ENCODE data around the gene KRTCAP2.
"Not testable (repeated sequence)": the region's sequence is repeated elsewhere in the genome, so short reads cannot be mapped to it uniquely, and the experiment has no call there.

KRTCAP2 gene

DNA sequence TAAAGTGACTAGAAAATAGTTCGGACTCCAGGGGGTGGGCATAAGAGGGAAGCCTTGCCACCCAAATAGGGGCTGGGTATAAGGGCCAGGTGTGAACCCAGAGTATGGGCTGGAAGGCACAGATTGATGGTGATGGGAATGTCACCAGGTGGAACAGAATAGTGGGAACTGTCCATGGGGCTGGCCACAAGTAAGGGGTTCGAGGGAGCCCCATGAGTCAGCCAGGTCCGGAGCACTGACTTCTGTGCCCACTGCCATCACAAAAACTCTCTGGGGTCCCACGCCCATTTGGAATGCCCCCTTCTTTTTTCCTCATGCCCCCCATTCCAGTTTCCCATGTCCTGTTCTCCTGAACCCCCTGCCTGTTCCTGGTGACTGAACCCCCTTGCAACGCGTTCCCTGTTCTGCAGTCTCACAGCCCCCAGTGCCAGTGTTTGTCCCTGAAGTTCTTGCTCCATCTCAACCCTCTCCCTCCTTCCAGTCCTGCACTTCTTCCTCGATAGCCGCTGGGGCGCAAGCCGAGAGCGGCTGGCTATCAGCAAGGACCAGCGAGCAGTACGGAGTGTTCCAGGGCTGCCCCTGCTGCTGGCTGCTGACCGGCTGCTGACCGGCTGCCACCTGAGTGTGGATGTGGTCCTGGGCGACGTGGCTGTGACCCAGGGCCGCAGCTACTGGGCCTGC, 8.4 kb upstream of the KRTCAP2 start:
- DNase-seq: no peak

DNA sequence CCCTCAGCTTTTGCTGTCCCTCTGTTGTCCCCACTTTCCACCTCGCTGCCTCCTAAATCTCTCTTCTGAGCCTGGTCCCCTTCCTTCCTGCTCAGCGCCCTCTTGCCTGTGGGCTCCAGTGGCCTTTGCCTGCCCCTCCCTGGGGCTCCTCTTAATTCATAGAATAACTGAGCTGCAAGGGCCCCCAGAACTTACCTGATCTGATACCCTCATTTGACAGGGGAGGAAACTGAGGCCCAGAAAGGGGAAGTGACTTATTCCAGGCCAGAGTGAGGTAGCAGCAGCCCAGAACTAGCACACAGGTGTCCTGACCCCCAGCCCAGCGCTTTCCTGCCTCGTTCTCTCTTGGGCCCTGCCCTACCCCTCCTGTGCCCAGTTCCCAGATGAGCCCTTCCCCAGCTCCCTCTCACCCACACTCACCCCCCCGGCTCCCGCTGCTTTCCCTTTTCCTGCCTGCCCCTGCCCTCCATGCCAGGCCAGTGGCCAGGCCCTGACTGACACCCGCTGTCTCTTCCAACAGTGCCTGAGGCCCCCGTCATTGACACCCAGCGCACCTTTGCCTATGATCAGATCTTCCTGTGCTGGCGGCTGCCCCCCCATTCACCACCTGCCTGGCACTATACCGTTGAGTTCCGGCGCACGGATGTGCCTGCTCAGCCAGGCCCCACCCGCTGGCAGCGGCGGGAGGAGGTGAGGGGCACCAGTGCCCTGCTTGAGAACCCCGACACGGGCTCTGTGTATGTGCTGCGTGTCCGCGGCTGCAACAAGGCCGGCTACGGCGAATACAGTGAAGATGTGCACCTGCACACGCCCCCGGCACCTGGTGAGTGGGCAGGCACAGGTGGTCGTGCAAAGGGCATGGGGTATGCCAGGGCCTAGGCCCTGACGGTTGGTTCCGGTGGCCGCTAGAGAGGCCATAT, 6.3 kb upstream of the KRTCAP2 start:
- no peak for DNase-seq

DNA sequence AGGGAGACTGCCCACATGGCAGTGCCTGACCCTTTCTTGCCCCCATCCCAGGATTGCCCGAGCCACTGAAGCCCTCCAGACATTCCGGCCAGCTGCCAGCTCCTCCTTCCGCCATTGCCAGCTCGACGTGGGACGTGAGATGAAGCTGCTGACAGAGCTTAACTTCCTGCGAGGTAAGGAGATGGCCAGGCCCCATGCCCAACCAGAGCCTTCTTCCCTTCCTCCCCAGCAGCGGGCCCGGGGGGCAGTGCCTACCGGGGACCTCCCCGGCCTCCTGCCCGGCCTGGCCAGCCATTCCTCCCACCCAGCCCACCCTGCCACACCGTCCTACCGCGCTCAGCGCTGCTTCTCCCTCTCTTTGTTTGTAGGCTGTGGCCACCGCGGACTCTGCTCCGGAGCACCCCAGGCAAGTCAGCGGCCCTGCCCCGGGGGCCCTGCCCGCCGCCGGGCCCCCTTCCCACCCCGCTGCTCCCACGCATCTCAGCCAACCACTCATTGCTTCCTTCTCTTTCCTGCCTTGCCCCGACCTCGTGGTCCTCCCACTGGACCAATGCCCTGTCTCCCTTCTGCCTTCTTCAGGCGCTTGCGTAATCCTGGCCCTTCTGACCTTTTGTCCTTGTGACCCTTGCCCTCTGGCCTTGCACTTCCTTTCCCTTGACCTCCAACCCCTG, 5.5 kb upstream of the KRTCAP2 start:
- no peak for DNase-seq

DNA sequence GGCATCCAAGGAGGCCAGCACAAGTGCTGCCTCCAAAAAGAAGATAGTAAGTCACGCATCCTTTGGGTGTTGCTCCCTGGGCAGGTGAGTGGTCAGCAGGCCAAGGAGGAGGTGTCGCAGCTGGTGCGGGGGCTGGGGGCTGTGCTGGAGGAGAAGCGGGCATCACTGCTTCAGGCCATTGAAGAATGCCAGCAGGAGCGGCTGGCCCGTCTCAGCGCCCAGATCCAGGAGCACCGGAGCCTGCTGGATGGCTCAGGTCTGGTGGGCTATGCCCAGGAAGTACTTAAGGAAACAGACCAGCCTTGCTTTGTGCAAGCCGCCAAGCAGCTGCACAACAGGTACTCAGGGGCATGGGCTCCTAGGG, 4.8 kb upstream of the KRTCAP2 start:
- DNase-seq: no peak

DNA sequence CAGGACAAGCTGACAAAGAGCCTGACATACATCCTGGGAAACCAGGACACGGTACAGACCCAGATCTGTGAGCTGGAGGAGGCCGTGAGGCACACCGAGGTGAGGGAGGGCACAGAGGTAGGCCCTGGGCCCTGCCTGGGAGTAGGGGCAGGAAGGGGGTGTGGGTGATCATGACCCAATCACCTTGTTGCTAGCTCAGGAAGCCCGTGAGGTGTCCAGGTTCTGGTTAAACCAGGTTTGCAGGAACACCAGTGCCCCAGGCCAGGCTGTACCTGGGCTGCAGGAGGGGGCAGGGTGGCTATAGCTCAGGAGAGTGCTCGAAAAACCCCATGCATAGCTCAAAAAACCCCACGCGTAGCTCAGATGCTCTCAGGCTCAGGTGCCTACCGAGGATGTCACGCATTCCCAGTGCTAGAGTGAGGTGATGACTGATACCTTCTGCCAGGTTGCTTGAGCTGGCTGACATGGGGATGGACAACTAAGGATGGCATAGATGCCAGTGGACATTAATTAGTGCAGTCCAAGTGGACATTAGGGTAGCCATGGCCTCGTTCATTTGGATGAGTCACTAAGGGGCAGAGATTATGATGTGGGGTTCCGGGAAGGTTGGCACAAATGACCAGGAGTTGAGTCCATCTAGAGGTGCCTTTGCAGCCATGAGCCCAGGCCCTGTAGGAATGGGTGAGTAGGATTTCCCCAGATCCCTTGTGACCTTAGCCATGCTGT, 4.3 kb upstream of the KRTCAP2 start:
- DNase-seq: no peak

DNA sequence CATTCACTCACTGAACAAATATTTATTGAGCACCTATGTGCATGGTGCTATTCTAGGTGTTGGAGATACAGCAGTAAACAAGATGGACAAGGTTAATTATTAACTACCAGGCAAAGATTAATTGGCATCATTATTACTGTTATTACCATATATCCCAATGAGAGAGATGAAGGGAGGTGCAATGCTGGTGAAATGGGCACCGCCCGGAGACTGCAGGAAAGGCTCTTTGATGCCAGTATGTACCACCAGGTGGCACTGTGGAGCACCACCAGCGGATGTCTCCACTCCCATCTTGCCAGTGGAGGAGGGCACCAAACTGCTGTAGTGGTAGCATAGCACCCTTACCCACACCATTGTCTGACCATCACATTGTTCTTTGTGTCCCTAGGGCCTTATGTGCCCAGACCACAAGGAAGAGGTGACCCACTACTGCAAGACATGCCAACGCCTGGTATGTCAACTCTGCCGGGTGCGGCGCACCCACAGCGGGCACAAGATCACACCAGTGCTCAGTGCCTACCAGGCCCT, 3.5 kb upstream of the KRTCAP2 start:
- DNase-seq: peak; percentile 46

DNA sequence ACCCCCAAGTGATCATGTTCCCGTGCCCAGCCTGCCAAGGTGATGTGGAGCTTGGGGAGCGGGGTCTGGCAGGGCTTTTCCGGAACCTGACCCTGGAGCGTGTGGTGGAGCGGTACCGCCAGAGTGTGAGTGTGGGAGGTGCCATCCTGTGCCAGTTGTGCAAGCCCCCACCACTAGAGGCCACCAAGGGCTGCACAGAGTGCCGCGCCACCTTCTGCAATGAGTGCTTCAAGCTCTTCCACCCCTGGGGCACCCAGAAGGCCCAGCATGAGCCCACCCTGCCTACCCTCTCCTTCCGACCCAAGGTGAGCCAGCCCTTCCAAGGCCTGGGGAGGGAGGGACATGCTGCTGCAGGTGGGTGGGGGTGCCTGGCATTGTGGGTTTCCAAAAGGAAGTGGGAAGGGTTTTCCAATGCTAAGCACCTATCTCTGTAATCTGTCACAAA, 2.8 kb upstream of the KRTCAP2 start:
- DNase-seq: no peak

DNA sequence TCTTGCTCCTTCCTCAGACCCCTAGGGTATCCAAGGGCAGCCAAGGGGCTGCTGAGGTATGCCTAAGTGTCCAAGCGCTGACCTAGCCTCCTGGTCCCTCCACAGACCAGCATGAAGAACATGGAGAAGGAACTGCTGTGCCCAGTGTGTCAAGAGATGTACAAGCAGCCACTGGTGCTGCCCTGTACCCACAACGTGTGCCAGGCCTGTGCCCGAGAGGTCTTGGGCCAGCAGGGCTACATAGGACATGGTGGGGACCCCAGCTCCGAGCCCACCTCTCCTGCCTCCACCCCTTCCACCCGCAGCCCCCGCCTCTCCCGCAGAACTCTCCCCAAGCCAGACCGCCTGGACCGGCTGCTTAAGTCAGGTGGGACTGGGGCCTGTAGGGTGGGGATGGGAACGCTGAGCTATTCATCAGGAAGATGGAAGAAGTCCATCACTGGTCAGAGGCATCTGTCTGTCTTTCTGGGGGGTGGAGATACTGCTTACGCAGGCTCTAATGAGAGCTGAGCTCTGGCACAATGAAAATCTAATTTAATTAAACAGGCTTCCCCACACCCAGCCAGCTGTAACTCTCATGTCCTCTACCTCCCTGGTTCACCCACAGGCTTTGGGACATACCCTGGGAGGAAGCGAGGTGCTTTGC, 2.3 kb upstream of the KRTCAP2 start:
- DNase-seq: no peak

DNA sequence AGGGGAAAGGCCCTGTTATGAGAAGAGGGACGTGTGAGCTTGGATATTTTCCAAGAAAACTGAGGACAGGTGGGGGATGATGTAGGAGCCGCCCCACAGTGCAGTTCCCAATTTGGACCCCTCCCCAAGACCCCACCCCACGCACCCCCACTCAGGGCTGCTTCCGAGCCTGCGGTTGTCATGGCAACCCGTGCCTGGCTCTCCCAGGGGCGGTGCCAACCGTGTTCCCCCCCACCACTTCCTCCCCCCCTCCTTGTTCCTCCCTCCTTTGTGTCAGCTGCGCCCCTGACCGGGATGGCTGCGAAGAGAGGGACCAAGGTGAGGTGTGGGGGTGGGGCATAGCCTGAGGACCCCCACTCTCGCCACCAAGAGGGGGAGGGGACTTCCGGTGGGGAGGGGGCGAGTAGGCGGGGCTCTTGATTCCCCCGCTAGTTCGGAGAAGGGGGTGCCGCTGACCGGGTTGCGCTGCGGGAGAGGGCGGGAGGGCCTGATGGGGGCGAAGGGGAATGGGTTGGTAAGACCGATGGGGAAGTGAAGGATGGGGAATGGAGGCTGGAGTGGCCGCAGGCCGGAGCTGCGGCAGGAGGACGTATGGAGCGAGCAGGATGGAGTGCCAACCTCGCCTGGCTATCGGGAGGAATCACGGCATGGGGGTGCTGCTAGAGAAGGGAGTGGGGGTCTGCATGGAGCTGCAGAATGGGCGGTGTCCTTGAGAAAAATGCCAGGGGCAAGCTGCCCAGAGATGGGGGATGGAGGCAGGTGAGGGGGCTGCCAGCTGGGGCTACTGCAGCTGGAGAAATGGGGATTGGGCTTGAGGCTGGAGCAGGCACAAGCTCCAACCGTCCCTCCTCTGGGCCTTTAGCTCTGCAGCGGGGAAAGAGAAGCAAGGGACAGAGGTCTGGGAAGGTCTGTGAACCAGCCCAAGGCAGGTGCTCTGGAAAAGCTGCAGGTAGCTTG, 1.5 kb upstream of the KRTCAP2 start:
- DNase-seq: peak; percentile 40

DNA sequence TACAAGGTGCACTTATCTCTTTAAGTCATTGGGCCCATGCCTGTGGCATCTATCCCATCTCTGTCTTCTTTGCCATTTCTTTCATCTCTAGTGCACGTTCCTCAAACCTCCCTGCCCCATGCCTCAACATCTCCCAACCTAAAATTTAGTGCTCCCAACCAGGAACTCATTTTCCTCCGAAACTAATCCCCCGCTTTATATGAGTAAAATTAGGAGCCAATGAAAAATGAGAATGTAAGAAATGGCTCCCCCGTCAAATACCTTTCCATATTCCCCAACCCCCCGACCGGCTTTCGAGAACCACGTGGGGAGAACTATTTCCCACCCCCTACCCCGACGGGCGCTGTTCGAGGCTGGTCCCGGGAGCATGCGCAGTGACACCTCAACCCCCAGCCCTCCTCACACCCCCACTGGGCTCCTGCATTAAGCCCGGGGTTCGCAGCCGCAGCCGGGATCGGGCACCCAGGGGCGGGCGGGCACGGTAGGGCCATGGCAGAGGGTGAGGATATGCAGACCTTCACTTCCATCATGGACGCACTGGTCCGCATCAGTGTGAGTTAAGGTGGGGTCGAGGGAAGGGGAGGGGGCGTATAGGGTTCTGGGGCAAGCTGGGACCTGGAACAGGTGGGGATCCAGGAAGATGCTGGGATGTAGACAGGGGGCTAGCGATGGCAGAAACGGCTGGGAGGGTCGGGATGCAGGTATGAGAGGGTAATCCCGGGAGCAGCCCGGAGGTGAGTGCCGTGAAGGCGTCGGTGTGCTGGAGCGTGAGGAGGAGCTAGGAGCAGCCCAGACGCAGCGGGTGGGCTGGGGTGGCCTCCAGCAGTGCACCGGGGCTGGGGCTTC, 597 bp upstream of the KRTCAP2 start, which contains the start of gene TRIM46:
Gene TRIM46, plus strand, starts transcription at position 372 of the 846 bp plus-strand sequence. Its CDS starts 118 bp downstream, at position 490.
- DNase-seq: peak; percentile 57

DNA sequence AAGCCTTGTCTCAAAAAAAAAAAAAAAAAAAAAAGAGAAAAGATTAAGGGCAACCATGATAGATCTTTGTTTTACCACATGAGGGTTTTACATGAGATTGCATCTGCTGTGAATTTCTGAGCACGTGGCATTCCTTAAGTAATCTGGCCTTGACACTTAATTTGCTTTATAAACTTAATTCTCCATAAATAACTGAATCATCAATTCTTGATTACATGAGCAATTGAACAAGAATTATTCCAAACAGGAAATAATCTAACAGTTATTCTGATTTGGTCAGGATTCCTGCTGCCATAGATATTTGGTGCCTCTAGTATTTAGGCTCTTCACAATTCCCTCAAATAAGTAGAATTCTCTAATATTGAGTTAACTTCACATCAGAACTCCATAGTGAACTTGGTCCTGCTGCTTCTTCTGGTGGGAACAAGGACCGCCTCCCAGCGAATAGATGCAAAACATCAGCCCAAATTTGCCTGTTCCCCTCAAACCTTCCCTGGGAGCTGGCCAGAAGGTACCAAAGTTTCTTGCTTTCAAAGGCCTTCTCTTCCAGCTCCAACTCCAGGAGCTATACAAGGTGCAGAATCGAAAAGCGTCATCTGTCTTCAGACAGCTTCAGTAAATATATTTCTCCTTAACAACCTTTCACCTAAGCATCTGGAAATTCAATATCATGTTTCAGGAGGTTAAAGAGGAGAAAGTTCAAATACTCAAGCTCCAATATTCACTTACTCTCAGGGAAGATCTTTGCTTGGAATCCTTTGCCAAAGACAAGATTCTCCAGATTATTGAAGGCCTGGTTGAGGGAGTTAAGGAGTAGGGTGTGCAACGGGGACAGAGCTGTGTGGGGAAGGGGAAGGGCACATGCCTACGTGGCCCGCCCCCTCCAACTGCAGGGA, 1.0 kb downstream of the KRTCAP2 start:
- DNase-seq: no peak

DNA sequence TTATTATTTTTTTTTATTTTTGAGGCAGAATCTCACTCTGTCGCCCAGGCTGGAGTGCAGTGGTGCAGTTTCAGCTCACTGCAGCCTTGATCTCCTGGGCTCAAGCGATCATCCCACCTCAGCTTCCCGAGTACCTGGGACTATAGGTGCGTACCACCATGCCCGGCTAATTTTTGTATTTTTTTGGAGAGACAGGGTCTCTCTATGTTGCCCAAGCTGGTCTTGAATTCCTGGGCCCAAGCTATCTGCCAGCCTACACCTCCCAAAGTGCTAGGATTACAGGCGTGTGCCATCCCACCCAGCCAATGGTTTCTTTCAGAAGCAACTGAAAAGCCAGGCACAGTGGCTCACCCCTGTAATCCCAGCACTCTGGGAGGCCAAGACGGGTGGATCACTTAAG, 2.3 kb downstream of the KRTCAP2 start:
- DNase-seq: no peak

DNA sequence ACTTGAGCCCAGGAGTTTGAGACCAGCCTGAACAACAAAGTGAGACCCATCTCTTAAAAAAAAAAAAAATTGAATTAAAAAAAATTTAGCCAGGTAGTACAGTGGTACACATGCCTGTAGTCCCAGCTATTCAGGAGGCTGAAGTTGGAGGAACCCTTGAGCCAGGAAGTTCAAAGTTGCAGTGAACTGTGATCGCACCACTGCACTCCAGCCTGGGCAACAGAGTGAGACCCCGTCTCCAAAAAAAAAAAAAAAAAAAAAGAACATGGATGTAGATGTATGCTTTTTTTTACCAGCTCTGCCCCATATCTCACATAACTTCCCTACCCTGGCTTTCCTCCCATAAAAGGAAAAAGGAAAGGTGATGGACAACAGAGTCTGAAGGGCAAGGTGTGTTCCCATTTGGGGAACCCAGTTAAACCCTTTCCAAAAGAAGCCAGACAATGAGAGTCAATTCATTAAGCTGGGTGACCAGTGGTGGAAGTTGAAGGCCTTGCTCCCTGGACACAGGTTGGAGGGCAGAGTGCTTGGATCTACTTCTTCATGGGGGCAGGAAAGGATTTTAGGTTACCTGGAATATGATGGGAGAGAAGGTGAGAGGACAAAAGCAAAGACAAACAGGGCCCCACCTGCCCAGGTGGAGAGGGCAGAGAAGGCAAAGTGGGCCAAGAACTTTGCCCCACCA, 2.9 kb downstream of the KRTCAP2 start:
- no peak for DNase-seq

DNA sequence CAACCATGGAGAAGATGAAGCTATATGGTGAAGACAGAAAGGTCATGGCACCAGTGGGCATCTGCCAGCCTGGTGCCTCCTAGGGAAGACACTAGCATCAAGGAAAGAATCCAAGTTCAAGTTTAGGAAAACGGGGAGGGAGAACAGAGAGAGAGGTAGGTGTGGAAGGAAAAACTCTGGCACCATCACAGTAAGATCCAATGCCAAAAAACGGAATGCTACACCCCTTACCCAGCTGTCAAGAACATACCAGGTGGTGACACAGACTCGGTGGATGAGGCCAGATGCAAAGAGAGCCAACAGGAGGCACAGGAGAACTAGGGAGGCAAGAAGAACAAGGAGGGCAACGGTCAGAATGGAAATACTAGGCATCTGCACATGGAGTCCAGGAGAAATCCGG, 3.6 kb downstream of the KRTCAP2 start:
- DNase-seq: no peak

DNA sequence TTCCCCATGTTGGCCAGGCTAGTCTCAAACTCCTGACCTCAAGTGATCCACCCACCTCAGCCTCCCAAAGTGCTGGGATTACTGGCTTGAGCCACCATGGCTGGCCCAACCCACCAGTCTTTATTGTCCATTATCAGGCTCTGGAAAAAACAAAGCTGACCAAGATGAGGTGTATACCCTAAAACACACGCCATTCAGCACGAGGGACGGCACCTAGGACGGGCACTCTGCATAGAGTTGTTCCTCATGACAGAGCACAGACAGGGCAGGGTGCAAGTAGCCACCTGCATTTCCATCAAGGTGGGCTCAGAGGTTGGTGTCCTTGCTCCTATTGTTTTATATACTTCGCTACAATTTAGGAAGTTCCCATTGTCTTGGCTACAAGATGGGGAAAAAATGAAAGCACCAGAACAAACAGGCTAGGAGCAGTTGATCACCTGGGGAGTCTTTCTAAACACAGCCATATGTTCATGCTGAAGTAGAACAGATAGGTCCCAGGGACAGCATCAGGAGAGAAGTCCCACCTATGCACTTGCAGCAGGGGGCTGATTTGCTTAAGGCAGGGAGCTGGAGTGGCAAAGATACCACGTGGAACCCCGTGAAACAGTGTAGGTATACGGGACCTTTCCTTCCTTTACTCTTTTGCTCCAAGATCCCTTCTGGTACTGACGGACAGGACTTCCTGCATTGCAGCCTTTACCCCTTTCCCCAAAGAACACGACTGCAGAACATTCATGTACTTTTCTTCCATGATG, 4.5 kb downstream of the KRTCAP2 start:
- no peak for DNase-seq

DNA sequence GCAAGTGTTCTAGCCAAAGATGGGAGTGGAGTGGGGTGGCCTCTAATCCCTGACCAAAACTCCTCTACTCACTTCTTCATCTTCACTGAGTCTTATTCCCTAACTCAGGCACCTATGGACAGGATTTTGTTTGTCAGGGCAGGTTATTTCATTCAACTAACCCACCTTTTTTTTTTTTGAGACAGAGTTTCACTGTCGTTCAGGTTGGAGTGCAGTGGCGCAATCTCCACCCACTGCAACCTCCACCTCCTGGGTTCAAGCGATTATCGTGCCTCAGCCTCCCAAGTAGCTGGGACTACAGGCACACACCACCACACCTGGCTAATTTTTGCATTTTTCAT, 5.0 kb downstream of the KRTCAP2 start:
- DNase-seq: not testable (repeated sequence)

Measured in NCI-H187 treated with DMSO at 0.1 percent for 48 hours (cell line).